GM21619 (cell line): Measurements from ENCODE around the gene ZSCAN16.

Experiments
- ATAC-seq: cut with Tn5 transposase; IDR thresholded peaks from one replicate; pipeline ENCODE4 v1.9.1; 2021; ENCODE audit not compliant: unreplicated experiment

Gene ZSCAN16

DNA sequence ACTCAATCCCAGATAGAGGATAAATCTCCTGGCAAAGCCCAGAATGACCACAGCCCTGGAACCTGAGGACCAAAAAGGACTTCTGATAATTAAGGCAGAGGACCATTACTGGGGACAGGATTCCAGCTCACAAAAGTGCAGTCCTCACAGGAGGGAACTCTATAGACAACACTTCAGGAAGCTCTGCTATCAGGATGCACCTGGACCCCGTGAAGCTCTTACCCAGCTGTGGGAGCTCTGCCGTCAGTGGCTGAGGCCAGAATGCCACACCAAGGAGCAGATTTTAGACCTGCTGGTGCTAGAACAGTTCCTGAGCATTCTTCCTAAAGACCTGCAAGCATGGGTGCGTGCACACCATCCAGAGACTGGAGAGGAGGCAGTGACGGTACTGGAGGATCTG is 992 bp downstream of the ZSCAN16 start:
- no peak for ATAC-seq

GRCh38 chr6:28134015-28134414 is 9.6 kb downstream of the ZSCAN16 start:
- no peak for ATAC-seq

- ATAC-seq: no peak
These were observed 10.3 kb downstream of the ZSCAN16 start for GRCh38 chr6:28134716-28135115.

- ATAC-seq: no peak
These were observed 11.0 kb downstream of the ZSCAN16 start for GRCh38 chr6:28135393-28135792.

DNA sequence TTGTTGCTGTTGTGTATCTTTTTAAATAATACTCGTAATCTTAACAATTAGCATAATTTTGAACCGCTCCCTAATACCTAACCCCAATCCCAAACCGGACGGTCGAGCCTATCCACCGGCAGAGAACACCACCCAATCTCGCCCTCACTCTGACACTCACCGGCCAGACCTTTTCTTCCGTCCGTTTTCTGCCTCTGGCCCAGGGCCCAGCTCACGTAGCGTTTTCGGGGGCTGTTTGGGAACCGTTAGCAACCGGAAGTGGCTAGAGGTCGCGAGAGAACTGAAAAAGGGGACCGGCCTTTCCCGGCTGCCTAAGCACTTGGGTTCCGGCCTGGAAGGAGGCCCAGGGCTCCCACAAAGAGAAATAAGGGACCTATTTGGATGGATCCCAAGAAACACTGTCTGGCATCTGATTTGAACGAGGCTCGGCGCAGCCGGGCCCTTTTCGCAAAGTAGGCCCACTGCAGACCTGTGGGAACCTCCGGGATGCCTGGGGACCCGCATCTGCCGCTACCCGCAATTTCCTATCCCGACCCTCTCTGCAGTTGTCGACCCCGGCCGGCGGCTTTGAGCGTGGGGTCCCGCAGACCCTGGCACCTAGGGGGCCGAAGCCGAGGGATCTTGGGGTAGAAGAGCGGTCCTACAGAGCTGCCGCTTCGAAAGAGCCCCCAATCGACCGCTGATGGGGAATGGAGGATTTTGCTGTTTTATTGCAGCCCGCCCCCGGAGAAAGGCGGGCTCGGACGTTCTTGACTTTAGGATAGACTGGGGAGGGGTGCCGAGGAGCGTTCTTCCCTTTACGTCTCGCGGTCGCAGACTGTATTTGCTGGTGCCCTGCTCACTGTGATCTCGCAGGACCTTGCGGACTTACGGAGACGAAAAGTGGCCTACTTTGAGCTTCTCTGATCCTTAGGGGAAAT is 12.4 kb downstream of the ZSCAN16 start:
- ATAC-seq: peak; percentile 50

- ATAC-seq: peak; percentile 33
These were observed 13.1 kb downstream of the ZSCAN16 start for GRCh38 chr6:28137505-28137981.

GRCh38 chr6:28139860-28140543 is 15.6 kb downstream of the ZSCAN16 start:
- no peak for ATAC-seq

- ATAC-seq: no peak
These were observed 16.2 kb downstream of the ZSCAN16 start for GRCh38 chr6:28140616-28141015.

DNA sequence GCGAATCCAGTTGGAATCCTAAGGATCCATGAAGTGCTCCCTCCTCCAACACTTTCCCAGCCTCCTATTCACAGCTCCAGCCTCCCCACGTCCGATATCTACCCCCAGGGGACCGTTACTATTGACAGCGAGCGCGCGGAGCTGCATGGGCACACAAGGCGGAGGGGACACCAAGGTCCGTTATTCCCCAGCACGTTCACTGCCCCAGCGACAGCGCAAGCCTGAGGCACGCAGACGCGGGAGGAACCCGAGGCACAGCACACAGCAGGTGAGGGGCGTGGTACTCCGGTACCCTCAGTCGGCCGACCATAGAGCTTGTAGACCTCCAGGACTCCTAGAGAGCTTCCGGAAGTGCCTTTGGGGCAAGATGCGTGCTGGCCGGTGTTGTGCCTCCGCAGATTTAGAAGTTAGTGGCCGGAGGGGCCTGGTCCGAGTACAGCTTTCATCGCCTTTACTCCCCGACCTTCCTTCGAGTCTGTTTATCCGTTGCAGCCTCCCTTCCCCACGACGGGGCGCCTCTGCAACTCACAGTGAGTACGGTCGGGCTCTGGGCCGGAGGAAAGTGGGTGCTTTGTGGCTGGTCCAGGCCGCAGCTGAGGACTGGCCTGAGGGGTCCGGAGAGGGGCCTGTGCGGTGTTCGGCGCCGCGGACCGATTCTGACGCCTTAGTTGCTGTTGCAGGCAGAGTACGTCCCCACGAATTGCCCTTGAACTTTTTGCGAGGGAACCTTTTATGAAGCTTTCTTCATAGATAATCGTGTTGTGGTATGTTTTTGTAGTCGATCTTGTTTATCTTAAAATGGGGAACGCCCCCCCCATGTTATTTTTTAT is 17.3 kb downstream of the ZSCAN16 start, which contains the start of gene ZKSCAN8:
ZKSCAN8 (plus strand) TSS at position 384 of the 830 bp plus-strand sequence. CDS start 6,525 bp downstream, outside the sequence.
- peak; percentile 60 for ATAC-seq

DNA sequence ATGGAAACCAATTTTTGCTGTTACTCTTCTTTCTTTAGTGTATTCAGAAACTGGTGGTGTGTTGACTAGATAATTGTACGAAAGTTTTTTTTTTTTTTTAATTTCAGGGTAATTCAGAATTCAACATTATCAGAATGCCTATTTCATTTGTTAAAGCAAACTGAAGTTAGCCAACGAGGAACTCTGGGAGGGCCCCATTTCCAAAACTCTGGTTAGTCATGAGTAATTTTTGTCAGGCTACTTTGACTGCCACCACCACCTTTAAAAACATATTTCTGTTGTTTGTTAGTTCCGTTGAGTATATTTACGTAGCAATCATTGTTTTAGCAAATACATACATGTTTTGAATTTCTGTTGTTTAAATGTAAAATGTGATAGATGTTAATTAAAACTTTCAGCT is 18.0 kb downstream of the ZSCAN16 start:
- no peak for ATAC-seq

DNA sequence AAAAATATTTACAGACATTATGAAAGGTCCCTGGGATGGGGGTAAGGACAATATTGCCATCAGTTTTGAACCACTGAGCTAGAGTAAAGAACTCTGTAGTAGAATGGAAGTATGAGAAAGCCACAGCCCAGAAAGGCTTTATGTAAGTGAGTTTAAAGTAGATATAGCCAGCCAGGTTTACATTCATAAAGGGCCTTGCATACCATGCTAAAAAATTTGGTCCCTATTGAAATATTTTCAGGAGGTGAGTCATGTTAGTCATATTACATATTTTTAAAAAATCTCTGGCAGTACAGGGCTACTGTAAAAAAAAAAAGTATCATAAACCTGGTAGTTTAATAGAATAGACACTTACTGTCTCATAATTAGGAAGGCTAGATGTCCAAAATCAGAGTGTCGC is 20.8 kb downstream of the ZSCAN16 start:
- ATAC-seq: no peak

DNA sequence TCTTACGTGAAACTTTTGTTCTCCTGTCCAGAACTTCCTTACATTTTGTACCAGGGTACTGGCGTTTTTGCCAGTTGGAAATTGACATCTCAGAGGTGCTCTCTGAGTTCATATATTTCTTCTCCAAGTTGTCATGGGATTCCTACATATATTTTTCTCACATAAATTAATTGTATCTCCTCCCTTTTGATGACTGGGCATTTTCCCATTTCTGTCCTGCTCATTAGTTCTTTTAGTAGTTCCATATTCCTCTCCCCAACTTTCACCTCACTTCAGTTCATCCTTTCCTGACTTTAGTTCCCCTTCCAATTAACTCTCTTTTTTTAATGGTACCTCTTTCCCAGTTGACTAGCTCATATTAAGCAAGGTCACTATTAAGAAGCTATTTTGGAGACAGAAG is 28.1 kb downstream of the ZSCAN16 start:
- no peak for ATAC-seq

- no peak for ATAC-seq
These were observed 29.1 kb downstream of the ZSCAN16 start for GRCh38 chr6:28153546-28153945.

DNA sequence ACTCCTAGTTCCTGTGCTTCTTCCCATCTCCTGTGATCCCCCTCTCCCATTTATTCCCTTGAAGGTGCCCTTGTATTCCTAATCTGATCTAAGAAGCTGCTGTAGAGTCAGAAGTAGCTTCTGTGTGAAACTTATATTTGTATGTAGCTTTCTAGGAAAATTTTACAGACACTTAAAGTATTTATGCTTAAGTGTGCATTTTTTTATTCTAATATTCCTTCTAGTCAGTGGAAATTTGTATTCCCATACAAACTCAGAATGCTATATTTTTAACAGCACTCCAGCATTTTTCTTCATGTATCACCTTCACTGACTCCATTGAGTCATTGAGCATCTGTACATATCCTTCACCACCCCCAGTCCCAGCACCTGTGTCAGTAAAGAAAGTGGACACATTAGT is 29.9 kb downstream of the ZSCAN16 start:
- no peak for ATAC-seq

DNA sequence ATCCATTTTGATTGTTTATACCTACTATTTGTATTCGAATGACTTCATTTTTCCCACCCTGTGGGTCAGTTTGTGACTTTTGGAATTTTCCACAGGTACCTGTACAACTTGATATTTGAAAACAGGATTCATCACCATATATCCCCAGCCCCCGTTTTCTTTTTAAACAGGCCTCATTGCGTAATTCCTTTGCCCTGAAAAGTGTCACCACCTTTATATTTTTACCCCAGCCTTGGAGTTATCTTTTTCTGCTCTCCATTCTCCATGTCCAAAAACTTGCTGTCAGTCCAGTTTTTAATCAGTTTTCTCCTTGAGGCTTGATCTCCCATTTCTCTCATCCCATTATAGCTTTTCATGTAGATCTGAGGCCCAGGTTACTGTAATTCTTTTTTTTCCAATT is 33.9 kb downstream of the ZSCAN16 start:
- no peak for ATAC-seq

- ATAC-seq: no peak
These were observed 34.7 kb downstream of the ZSCAN16 start for GRCh38 chr6:28159029-28159607.

GRCh38 chr6:28160233-28160632 is 35.8 kb downstream of the ZSCAN16 start:
- no peak for ATAC-seq

DNA sequence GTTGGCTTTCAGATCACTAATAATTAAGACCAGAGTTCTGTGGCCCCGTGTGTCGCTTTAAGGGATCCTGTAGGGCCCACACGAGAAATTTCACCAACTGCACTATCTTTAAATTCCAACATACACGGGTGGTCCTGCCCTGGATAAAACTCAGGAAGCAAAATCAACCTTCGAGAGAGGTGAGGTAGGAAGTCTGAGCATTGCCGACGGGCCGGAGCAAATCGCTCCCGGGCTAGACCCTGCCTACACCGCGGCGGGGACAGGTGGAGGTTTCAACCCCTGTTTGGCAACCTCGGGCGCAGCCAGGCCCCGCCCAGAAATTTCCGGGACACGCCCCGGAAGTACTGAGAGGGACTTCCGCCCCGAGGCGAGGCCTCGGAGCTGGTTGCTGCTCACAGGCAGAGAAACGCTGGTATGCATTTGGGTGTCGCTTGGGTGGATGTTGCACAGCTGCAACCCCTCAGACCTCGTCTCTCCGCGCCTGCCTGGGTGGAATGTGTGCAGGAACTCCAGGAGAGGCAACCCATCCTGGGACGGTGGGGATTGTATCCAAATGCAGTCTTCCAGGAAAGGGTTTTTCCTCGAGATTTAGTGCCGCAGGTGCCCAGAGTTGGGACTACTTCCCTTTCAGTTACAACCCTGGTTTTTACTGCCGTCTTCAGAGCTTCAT is 37.1 kb downstream of the ZSCAN16 start:
- no peak for ATAC-seq

DNA sequence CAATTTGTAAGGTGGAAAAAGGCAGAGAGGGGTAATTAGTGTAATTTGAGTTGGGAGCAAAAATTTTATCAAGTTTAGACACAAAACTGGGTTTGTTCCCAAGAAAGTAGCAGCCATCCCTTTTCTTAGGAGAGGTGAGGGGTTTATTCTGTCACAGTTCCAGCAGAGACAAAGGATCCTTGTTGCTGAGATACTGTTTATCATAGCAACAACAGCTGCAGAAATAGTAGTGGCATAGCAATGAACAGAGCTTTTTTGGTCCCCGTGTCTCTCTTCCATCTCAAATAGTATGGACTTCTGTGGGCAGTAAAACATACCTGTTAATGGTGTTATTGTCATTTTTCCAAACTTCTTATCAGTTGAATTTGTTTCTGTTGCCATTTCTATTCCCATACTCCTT is 41.2 kb downstream of the ZSCAN16 start:
- no peak for ATAC-seq

DNA sequence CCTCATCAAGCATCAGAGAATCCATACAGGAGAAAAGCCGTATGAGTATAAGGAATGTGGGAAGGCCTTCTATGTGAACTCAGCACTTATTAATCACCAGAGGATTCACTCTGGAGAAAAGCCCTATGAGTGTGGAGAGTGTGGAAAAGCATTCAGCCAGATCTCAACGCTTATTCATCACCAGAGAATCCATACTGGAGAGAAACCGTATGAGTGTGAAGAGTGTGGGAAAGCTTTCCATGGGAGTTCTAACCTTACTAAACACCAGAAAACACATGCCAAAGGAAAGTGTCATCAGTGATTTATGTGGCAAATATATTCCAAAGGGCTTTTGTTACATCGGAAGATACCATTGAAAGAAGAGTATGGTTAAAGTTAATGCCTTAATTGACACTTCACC is 42.7 kb downstream of the ZSCAN16 start:
- no peak for ATAC-seq
